Measurements from ENCODE around the gene COG5.

DNA sequence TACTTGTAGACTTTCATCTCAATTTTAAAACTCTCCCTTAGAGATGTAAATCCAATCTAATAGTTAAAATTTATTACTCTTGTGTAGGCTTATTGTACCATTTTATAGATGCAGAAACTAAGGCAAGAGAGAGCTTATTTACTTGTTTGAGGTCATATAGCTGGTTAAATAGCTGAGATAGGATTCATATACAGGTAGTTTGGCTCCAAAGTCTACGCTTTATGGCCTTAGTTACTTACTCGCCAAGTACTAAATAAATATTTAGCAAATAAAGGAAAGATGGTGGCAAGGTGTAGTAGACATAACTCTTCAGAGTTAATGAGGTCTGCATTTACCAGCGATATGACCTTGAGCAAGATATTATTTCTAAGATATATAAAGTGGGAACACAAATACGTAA lies 308.1 kb downstream of the COG5 start:
- TF ChIP-seq POLR2A (IDR thresholded peaks at IDR 0.05) (no peak), CTCF (IDR thresholded peaks at IDR 0.05) (no peak)
